Loucy (cell line): ENCODE measurements around the gene ALPK3.

Experiments used
- H2AFZ ChIP-seq: fragments of 200-600 bp; sonication (generic); 2 replicates; pipeline ENCODE4 v1.6.0; 2016; ENCODE audit warnings: antibody characterized with exemption, mild to moderate bottlenecking, low read length, moderate library complexity
- H3F3A ChIP-seq: fragments of 200-600 bp; 2 replicates; pipeline ENCODE4 v1.6.0; 2016; ENCODE audit warnings: antibody characterized with exemption, low read depth, mild to moderate bottlenecking
- H3K27me3 ChIP-seq: fragments of 200-600 bp; sonication (generic); 2 replicates; pipeline ENCODE4 v1.6.1; 2014; ENCODE audit warnings: low read length, mild to moderate bottlenecking; ENCODE audit not compliant: insufficient read depth, poor library complexity, severe bottlenecking
- H3K36me3 ChIP-seq: fragments of 200-600 bp; sonication (generic); 2 replicates; pipeline ENCODE4 v1.6.1; 2016; ENCODE audit warnings: low read length; ENCODE audit not compliant: insufficient read depth
- H3K4me1 ChIP-seq: fragments of 200-600 bp; sonication (generic); 2 replicates; pipeline ENCODE4 v1.5.1; 2014; ENCODE audit warnings: low read length, mild to moderate bottlenecking; ENCODE audit not compliant: insufficient read depth, poor library complexity, severe bottlenecking
- H3K4me2 ChIP-seq: fragments of 200-600 bp; sonication (generic); 2 replicates; pipeline ENCODE4 v1.6.0; 2014; ENCODE audit warnings: antibody characterized with exemption, low read length, low read depth, mild to moderate bottlenecking; ENCODE audit not compliant: poor library complexity, severe bottlenecking
- H3K4me3 ChIP-seq: fragments of 200-600 bp; sonication (generic); 2 replicates; pipeline ENCODE4 v1.5.1; 2014; ENCODE audit warnings: low read length, mild to moderate bottlenecking, mixed read lengths; ENCODE audit not compliant: poor library complexity, severe bottlenecking
- H3K79me2 ChIP-seq: fragments of 200-600 bp; sonication (generic); 2 replicates; pipeline ENCODE4 v1.6.1; 2014; ENCODE audit warnings: low read length; ENCODE audit not compliant: insufficient read depth
- H3K9ac ChIP-seq: fragments of 200-600 bp; sonication (generic); 2 replicates; pipeline ENCODE4 v1.6.0; 2014; ENCODE audit warnings: mild to moderate bottlenecking, low read depth, low read length, moderate library complexity; ENCODE audit not compliant: poor library complexity, severe bottlenecking
- H3K9me2 ChIP-seq: fragments of 200-600 bp; sonication (generic); replicated peaks from 2 replicates; pipeline ENCODE4 v1.6.1; 2016; ENCODE audit warnings: low read depth, low read length, mixed read lengths
- H3K9me3 ChIP-seq: fragments of 200-600 bp; sonication (generic); 2 replicates; pipeline ENCODE4 v1.6.1; 2014; ENCODE audit warnings: mild to moderate bottlenecking, antibody characterized with exemption, low read length, low read depth; ENCODE audit not compliant: insufficient read depth
- H4K20me1 ChIP-seq: fragments of 200-600 bp; sonication (generic); 2 replicates; pipeline ENCODE4 v1.6.0; 2014; ENCODE audit warnings: antibody characterized with exemption, low read length, mild to moderate bottlenecking; ENCODE audit not compliant: insufficient read depth, poor library complexity, severe bottlenecking
- CTCF ChIP-seq: fragments of 200-600 bp; sonication (generic); conservative IDR thresholded peaks from 2 replicates; pipeline ENCODE4 v1.5.1; 2014; ENCODE audit warnings: mild to moderate bottlenecking, antibody characterized with exemption, low read length
- EZH2phosphoT487 ChIP-seq: fragments of 200-600 bp; IDR thresholded peaks from 2 replicates; pipeline ENCODE4 v1.6.1; 2018; ENCODE audit warnings: antibody characterized with exemption, mild to moderate bottlenecking, moderate library complexity, borderline replicate concordance

ALPK3 gene

GRCh38 chr15:84795186-84795585, 22.0 kb upstream of the ALPK3 start:
- Histone ChIP-seq H3K4me3 (no peak overlapping the region), H3K36me3 (peaks cover 80% of the 10 kb centered on the region), H3K4me2 (no peak overlapping the region), H3K9me2 (no peaks in the 10 kb centered on the region), H3K9me3 (no peaks in the 10 kb centered on the region), H3K79me2 (no peaks in the 10 kb centered on the region; the same call in 1 of the 2 replicates), H3F3A (no peaks in the 10 kb centered on the region), H2AFZ (no peak overlapping the region), H3K4me1 (no peaks in the 10 kb centered on the region), H3K27me3 (no peaks in the 10 kb centered on the region), H3K9ac (no peak overlapping the region), H4K20me1 (peaks cover 3% of the 10 kb centered on the region)
- no peak for TF ChIP-seq EZH2phosphoT487
- TF ChIP-seq CTCF, result no peak

DNA sequence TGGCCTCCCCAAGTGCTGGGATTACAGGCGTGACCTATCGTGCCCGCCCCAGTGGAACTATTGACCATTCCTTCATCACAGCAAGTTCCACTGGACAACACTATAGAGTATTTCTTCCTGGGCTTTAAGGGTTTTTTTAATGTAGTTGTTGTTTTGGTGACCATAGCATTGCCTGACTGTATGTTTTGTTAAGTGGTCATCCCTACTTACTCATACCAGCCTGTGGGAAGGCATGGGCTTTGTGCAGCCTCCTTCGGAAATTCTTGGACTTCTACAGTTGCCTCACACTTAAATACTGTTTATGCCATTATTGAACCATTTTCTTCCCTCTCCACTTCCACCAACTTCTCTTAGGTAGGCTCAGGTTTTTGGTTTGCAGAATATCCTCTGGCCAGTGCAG, 19.9 kb upstream of the ALPK3 start:
- Histone ChIP-seq H3K36me3 (peaks cover 77% of the 10 kb centered on the region; the same call in 1 of the 2 replicates), H3K4me2 (no peak overlapping the region), H2AFZ (no peak overlapping the region), H4K20me1 (peaks cover 3% of the 10 kb centered on the region), H3K9ac (no peak overlapping the region), H3K9me3 (no peaks in the 10 kb centered on the region), H3K79me2 (no peaks in the 10 kb centered on the region), H3F3A (no peaks in the 10 kb centered on the region), H3K9me2 (no peaks in the 10 kb centered on the region), H3K4me1 (no peaks in the 10 kb centered on the region), H3K4me3 (no peak overlapping the region), H3K27me3 (no peaks in the 10 kb centered on the region)
- TF ChIP-seq CTCF, result no peak
- TF ChIP-seq EZH2phosphoT487, result no peak

DNA sequence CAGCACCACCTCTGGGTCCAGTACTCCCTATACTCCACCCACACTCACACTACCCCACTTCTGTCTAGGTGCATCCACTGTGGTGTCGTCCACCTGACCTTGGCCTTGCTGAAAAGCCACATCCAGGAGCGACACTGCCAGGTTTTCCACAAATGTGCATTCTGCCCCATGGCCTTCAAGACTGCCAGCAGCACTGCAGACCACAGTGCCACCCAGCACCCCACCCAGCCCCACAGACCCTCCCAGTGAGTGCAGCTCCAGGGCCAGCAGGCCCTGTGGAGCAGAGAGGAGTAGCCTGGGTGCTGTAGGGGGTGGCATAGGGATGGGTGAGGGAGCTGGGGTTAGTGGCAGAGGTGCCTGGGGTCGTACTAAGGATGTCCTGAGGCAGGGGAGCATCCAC, 19.4 kb upstream of the ALPK3 start:
- Histone ChIP-seq H3K4me3 (no peak overlapping the region), H3K4me2 (no peak overlapping the region), H3K9me3 (no peaks in the 10 kb centered on the region), H3K79me2 (no peaks in the 10 kb centered on the region), H3K9me2 (no peaks in the 10 kb centered on the region), H4K20me1 (peaks cover 3% of the 10 kb centered on the region), H3K27me3 (no peaks in the 10 kb centered on the region), H3K9ac (no peak overlapping the region), H3F3A (no peaks in the 10 kb centered on the region), H2AFZ (no peak overlapping the region), H3K4me1 (no peaks in the 10 kb centered on the region), H3K36me3 (peaks cover 77% of the 10 kb centered on the region; the same call in 1 of the 2 replicates)
- TF ChIP-seq CTCF, result no peak
- TF ChIP-seq EZH2phosphoT487, result no peak
